Measurements from ENCODE around the gene COL2A1.
"Not testable (repeated sequence)": the region's sequence is repeated elsewhere in the genome, so short reads cannot be mapped to it uniquely, and the experiment has no call there.

Gene COL2A1

DNA sequence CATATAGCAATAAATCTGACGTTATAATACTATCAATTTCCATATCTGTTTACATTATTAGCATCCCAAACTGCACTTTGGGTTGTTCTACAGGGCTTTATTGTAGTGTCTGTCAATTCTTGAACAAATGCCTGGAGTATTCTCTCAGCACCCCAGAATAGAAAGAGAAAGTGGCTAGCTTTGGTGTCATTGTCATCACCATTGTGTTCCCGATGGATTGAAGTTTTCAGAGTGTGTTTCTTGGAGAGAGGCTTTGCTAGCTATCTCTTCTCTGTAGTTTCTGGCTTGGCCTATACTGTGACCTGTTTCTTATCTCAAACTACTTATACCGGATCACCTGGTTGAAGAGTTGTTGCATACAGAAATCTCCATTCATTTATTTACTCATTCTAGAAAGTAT is 34.4 kb downstream of the COL2A1 start:
- no peak overlapping the region for H3K27ac Mint-ChIP-seq
- no peak overlapping the region for H3K4me3 Mint-ChIP-seq
- no peaks in the 10 kb centered on the region for H3K9me3 Mint-ChIP-seq (ENCODE audit: low read depth)
- H3K4me1 Mint-ChIP-seq (ENCODE audit: low read depth) = peaks cover 11% of the 10 kb centered on the region
- peaks cover 2% of the 10 kb centered on the region for H3K36me3 Mint-ChIP-seq
- H3K27me3 Mint-ChIP-seq = no peaks in the 10 kb centered on the region

DNA sequence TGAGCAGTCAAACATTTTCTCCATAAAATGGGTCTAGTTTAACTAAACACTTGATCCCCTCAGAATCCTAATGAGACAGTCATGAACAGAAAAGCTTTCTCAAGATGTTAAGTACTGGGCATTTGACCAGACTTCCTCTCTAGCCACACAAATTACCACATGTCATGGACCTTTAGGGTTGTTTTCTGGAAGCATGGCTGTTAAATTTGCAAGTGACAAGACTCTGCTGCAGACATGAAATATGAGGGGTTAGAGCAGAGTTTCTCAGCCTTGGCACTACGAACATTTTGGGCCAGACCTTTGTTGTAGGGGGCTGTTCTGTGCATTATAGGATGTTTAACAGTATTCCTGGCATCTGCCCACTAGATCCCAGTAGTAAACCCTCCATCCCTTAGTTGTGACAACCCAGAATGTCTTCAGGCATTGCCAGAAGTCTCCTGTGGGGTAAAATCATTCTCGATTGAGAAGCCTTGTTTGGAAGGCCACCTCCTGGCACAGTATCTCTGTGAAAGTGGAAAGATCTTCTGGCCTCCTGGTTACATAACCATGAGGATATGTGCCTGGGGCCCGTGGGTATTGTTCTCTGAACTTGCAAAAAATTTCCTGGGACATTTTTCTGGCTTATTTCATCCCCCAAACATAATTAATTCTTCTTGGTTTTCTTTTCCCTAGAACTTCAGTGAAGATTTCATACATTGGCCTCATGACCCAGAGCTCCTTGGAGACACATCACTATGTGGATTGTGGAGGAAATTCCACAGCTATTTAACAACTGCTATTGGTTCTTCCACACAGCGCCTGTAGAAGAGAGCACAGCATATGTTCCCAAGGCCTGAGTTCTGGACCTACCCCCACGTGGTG is 36.6 kb downstream of the COL2A1 start:
- no peaks in the 10 kb centered on the region for H3K27me3 Mint-ChIP-seq
- H3K27ac Mint-ChIP-seq = no peak overlapping the region
- peaks cover 28% of the 10 kb centered on the region for H3K4me1 Mint-ChIP-seq (ENCODE audit: low read depth)
- H3K9me3 Mint-ChIP-seq (ENCODE audit: low read depth) = no peaks in the 10 kb centered on the region
- no peak overlapping the region for H3K4me3 Mint-ChIP-seq
- H3K36me3 Mint-ChIP-seq = peaks cover 5% of the 10 kb centered on the region

- Mint-ChIP-seq H3K27me3 (peaks cover 1% of the 10 kb centered on the region), H3K9me3 (ENCODE audit: low read depth) (no peaks in the 10 kb centered on the region), H3K27ac (no peak overlapping the region), H3K4me1 (ENCODE audit: low read depth) (peaks cover 28% of the 10 kb centered on the region), H3K4me3 (peak overlapping the region; percentile 98), H3K36me3 (peaks cover 5% of the 10 kb centered on the region)
These were observed 38.7 kb downstream of the COL2A1 start for GRCh38 chr12:47965581-47965980.

DNA sequence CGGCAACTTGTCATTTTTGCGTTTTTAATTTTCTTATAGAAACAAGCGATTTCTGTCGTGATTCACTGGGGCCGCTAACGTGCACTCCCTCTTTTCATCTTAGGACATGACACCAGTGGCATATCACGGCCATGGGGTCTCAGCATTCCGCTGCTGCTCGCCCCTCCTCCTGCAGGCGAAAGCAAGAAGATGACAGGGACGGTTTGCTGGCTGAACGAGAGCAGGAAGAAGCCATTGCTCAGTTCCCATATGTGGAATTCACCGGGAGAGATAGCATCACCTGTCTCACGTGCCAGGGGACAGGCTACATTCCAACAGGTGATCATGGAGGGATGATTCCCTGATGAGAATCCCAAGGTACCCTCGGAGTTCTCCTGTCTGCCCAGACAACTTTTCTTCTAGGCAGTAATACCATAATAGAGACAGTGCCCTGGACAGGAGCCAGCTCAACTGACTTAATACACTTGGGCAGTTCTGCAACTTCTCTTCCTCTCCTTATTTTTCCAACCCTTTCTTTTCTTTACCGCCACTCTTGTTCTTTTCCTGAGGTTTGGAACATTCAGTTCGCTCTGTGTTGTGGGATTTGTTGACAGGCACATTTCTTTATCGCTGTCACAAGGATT is 40.1 kb downstream of the COL2A1 start:
- Mint-ChIP-seq H3K36me3 (peaks cover 5% of the 10 kb centered on the region), H3K4me3 (peak overlapping the region; percentile 98)

DNA sequence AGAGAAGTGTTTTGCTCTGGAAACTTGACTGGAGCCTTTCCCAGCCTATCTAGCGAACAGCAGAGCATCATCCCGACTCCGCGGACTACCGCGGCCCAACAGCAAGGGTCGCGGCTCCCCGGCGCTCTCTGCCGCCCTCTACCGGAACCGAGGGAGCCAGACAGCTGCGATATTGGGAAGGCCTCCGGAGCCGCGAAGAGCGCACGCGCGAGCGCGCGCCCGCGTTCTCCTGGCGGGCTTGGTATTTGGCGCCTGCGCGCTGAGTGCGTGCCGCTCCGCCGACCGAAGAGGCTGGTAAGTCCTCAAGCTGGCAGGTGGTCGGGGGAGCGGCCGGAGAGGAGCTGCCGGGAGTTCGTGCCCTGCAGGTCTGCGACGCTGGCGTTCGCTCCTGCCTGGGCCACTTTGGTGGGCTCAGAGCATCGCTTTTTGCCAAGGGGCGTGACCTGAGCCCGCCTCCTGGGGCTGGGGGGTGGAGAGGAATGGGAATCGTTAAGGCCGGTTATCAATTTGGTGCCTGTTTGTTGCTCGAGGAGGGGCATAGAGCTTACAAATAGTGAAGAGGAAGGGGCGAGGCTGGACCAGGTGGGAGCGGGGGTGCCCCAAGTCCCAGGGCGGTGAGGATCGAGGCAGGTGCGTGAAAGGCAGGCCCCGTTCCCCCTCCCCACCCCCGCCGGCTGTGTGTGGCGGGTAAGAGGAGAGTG is 40.8 kb downstream of the COL2A1 start, which contains the start of gene TMEM106C:
Gene TMEM106C (plus strand): TSS at position 257 of the 701 bp plus-strand sequence. CDS start 641 bp downstream, outside the sequence.
- Mint-ChIP-seq H3K27me3 (peaks cover 8% of the 10 kb centered on the region), H3K4me3 (peak within 1 kb of the TSS; percentile 98), H3K36me3 (peaks cover 6% of the 10 kb centered on the region), H3K27ac (peak within 1 kb of the TSS; percentile 85), H3K4me1 (ENCODE audit: low read depth) (peaks cover 28% of the 10 kb centered on the region), H3K9me3 (ENCODE audit: low read depth) (no peaks in the 10 kb centered on the region)

More for the DNA sequence above, 40.1 kb downstream of the COL2A1 start:
- Mint-ChIP-seq H3K27me3 (peaks cover 8% of the 10 kb centered on the region), H3K4me1 (ENCODE audit: low read depth) (peaks cover 28% of the 10 kb centered on the region), H3K27ac (peak overlapping the region; percentile 23), H3K9me3 (ENCODE audit: low read depth) (no peaks in the 10 kb centered on the region)

DNA sequence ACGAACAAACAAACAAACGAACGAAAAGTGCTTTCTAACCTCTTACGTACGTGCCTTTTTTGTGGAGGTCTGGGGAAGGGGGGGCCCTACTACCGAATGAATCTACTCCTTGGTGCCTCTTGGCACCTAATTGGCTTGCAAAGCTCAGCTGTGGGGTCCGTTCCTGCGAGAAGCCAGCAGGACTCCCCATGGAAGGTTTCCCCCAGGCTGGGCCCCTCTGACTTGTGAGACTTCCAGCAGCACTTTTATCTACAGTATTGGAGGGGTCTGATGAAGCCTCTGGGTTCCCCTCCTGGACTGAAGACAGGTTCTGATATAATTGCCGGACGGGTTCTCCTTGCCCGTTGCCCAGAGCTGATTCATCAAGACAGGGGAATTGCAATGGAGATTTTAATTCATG is 42.1 kb downstream of the COL2A1 start:
- Mint-ChIP-seq H3K9me3 (ENCODE audit: low read depth) (no peaks in the 10 kb centered on the region), H3K36me3 (peaks cover 8% of the 10 kb centered on the region), H3K27me3 (peaks cover 8% of the 10 kb centered on the region), H3K4me3 (no peak overlapping the region), H3K4me1 (ENCODE audit: low read depth) (peaks cover 28% of the 10 kb centered on the region), H3K27ac (no peak overlapping the region)

DNA sequence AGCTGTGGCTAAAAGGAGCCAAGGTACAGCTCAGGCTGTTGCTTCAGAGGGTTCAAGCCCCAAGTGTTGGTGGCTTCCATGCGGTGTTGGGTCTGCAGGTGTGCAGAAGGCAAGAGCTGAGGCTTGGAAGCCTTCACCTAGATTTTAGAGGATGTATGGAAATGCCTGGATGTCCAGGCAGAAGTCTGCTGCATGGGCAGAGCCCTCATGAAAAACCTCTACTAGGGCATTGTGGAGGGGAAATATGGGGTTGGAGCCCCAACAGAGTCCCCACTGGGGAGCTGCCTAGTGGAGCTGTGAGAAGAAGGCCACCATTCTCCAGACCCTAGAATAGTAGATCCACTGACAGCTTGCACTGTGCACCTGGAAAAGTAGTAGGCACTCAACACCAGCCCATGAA is 46.6 kb downstream of the COL2A1 start:
- H3K9me3 Mint-ChIP-seq (ENCODE audit: low read depth); H3K4me3 Mint-ChIP-seq; H3K27ac Mint-ChIP-seq; H3K4me1 Mint-ChIP-seq (ENCODE audit: low read depth); H3K36me3 Mint-ChIP-seq: not testable (repeated sequence)
- H3K27me3 Mint-ChIP-seq = peaks cover 11% of the 10 kb centered on the region

- Mint-ChIP-seq H3K36me3 (peaks cover 3% of the 10 kb centered on the region), H3K27me3 (peaks cover 6% of the 10 kb centered on the region), H3K4me3 (no peak overlapping the region), H3K4me1 (ENCODE audit: low read depth) (no peaks in the 10 kb centered on the region), H3K9me3 (ENCODE audit: low read depth) (no peaks in the 10 kb centered on the region), H3K27ac (no peak overlapping the region)
These were observed 49.2 kb downstream of the COL2A1 start for GRCh38 chr12:47955059-47955458.

GRCh38 chr12:47954467-47955045 is 49.7 kb downstream of the COL2A1 start:
- H3K9me3 Mint-ChIP-seq (ENCODE audit: low read depth) = no peaks in the 10 kb centered on the region
- H3K4me1 Mint-ChIP-seq (ENCODE audit: low read depth) = no peaks in the 10 kb centered on the region
- no peak overlapping the region for H3K4me3 Mint-ChIP-seq
- peaks cover 3% of the 10 kb centered on the region for H3K36me3 Mint-ChIP-seq
- peaks cover 3% of the 10 kb centered on the region for H3K27me3 Mint-ChIP-seq
- no peak overlapping the region for H3K27ac Mint-ChIP-seq

DNA sequence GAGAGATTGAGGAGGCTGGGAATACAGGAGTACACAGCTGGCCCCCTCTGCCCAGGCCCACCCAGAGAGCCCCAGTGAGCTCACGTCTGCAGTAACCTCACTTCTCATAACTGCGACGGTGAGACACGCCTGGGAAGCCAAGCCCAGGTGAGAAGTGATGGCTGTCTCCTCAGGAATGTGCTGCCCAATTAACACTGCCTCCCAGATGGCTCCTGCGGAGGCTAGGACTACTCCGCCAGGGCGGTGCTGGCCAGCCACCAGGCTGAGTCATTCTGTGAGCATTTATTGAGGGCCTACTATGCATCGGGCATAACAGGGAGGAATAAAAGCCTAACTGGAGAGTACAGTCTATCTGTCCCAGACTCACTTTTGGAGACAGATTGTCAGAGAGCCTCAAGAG is 50.2 kb downstream of the COL2A1 start:
- Mint-ChIP-seq H3K36me3 (peaks cover 3% of the 10 kb centered on the region), H3K27me3 (peaks cover 3% of the 10 kb centered on the region), H3K4me3 (no peak overlapping the region)

GRCh38 chr12:47950856-47951468 is 53.3 kb downstream of the COL2A1 start:
- no peak overlapping the region for H3K27ac Mint-ChIP-seq
- peaks cover 3% of the 10 kb centered on the region for H3K27me3 Mint-ChIP-seq
- no peaks in the 10 kb centered on the region for H3K4me1 Mint-ChIP-seq (ENCODE audit: low read depth)
- no peaks in the 10 kb centered on the region for H3K36me3 Mint-ChIP-seq
- no peak overlapping the region for H3K4me3 Mint-ChIP-seq
- no peaks in the 10 kb centered on the region for H3K9me3 Mint-ChIP-seq (ENCODE audit: low read depth)

More for the DNA sequence above, 50.2 kb downstream of the COL2A1 start:
- Mint-ChIP-seq H3K4me1 (ENCODE audit: low read depth) (no peaks in the 10 kb centered on the region), H3K9me3 (ENCODE audit: low read depth) (no peaks in the 10 kb centered on the region), H3K27ac (no peak overlapping the region)

DNA sequence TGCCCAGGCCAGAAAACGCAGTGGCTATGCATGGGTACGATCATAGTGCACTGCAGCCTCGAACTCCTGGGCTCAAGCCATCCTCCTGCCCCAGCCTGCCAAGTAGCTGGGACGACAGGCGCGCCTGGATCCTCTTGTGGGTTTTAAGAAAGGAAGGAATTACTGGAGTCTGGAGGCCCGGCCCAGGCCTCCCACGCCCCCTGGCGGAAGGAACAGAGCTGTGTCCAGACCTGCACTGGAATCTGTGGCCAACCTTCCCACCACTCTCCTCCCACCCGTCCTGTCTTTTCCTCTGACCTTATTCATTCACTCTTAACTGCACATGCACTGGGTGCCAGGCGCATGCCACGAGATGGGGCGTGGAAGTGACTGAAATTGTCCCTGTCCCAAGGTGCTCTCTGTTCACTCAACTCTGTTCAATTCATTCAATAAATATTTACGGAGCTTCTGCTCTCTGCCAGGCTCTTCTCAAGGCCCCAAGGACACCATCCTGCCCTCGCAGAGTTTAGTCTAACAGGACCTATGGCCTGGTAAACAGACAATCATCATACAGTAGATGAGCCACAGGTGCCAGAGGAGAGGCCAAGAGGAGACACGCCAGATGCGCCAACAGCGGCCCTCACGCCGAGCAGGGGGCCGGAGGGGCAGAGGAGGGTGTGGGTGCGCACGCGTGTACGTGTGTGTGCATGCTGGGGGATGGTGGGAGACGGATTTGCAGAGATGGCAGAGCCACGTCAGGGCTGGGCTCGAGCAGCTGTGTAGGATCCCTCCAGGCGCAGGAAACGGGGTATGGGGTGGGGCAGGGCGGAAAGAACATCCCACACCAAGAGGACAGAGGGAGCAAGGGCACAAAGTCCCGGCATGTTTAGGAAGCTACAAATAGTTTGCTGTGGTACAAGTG is 54.6 kb downstream of the COL2A1 start:
- Mint-ChIP-seq H3K9me3 (ENCODE audit: low read depth) (no peaks in the 10 kb centered on the region), H3K27ac (no peak overlapping the region), H3K4me1 (ENCODE audit: low read depth) (no peaks in the 10 kb centered on the region), H3K36me3 (no peaks in the 10 kb centered on the region), H3K4me3 (no peak overlapping the region), H3K27me3 (peaks cover 3% of the 10 kb centered on the region)

DNA sequence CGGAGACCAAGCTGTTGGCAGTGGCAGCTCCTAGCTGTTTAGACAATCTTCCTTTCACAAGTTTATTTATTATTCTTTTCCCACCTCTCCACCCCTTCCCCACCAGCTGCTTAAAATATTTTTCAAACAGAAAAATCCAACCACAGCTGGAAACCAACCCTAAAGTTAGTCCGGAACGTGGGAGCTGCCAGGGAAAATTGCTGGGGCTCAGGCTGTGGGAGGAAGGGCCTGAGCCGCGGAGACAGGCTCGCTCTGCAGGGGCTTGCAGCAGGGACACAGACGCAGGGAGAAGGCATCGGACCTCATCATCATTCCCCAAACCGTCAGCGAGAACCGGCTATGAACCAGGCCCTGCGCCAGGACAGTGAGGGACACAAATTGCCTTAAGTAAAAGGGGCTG is 56.9 kb downstream of the COL2A1 start:
- Mint-ChIP-seq H3K36me3 (no peaks in the 10 kb centered on the region), H3K4me3 (no peak overlapping the region), H3K27ac (no peak overlapping the region), H3K9me3 (ENCODE audit: low read depth) (no peaks in the 10 kb centered on the region), H3K27me3 (no peaks in the 10 kb centered on the region), H3K4me1 (ENCODE audit: low read depth) (no peaks in the 10 kb centered on the region)

Measured in activated naive CD8-positive, alpha-beta T cell (primary cell).